ENCODE results near the gene DKKL1. TPM values are rescaled to one million over a fixed set of nuclear protein-coding genes. Genes with fewer than 3 reads are reported as not detected.
"Not testable (repeated sequence)": the region's sequence is repeated elsewhere in the genome, so short reads cannot be mapped to it uniquely, and the experiment has no call there.

The DKKL1 gene
- total RNA-seq, 1 donor = not detected

DNA sequence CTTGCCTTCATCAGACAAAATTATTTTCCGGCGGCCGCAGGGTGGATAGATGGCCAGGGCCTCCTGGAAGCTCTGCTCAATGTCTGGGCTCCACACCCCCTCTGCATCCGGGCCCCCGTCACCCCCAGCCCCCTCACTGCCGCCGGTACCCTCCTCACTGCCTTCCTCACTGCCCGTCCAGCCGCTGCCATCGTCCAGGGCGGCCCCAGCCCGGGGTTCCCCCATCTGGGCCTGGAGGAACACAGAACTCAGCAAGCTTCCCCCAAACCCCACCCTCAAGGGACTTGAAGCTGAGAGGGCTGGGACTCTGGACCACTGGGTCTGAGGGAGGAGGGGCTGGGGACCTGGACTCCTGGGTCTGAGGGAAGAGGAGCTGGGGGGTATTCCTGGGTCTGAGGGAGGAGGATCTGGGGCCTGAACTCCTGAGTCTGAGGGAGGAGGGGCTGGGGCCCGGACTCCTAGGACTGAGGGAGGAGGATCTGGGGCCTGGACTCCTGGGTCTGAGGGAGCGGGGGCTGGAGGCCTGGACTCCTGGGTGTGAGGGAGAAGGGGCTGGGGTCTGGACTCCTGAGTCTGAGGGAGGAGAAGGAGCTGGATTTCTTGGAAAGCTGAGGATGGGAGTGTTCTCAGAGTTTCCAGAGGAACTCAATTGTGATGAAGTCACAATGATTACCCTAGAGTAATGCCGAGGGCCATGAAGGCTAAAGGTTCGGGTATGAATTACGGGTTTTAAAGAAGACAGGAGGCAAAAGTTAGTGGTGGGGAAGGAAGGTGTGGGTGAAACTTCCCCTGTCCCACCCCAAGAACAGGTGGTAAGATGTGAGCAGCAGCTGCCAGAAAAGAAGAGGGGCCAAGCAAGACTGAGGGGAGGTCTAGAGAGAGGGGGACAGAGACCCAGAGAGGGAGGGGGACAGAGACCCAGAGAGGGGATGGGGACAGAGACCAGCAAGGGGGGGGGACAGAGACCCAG is 3.5 kb upstream of the DKKL1 start:
- DNase-seq (ENCODE audit: low read depth in 2 of 3, low spot score in 2 of 3) = peak in 1 of 3 donors; percentile 38

DNA sequence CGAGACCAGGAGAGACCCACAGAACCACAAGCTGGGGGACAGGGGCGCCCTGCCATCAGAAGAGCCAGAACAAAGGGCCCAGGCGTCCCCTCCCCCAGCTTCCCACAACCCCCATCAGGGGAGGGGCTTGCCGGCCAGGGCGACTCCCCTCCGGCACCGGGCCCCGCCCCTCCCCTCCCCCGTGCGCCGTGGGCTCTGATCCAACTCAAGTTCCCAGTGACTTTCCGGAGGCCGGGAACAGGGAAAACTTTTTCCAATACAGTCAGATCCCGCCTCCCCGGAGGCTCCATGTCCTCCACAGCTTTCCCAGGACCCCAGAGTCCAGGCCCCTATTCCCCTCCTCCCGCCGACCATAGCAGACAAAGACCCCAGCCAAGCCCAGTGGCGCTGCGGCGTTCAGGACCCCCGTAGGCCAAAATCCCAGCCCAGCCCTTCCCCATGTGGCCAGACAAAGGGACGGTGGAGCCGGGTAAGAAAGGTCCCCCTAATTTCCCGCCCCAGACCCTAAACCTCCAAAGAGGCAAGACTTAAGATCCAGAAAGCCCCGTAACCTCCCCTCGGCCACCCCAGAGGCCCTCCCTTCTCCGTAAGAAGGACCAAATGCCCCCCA is 2.1 kb upstream of the DKKL1 start:
- DNase-seq (ENCODE audit: low read depth in 2 of 3, low spot score in 2 of 3) = peak in 1 of 3 donors; percentile 21

DNA sequence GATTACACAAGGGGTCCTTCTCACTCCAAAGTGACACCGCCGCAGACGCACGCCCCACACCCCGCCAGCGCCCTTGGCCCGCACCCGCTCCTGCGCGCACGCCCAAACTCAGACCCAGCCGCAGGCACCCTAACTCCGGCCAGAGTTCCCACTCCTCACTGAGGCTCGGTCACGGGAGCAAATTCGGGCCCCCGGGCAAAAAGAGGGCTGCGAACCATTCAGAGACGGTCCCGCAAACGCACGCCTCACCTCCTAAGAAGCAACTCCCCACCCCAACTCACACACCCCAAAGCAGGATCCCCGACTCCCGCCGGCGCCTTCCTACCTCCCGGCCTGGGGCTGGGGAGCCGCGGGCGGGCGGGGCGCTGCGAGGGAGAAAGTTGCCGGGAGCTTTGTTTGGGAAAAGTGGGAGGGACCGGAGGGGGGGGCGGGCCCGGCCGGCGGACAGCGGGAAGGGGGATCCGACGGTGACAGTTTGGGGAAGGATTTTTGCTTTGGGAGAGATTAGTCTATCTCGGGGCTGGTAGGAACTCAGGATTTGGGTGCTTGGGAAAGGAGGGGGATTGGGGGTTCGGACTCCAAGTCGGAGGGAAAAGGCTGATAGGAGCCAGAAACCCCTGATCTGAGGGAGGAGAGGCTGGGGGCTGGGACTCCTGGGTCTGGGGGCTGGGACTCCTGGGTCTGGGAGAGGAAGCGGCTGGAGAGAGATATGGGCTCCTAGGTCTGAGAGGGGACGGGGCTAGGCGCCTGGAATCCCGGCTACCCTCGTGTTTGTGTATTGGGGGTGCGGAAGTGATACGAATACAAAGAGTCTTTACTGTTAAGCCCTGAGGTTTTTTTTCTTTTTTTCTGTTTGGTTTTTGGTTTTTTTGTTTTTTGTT is 1.4 kb upstream of the DKKL1 start, which contains the start of gene TEAD2:
Gene TEAD2 (minus strand): TSS at position 369 of the 881 bp plus-strand sequence. CDS start 2,341 bp downstream, outside the sequence.
- peak in 1 of 3 donors; percentile 15 for DNase-seq (ENCODE audit: low read depth in 2 of 3, low spot score in 2 of 3)

DNA sequence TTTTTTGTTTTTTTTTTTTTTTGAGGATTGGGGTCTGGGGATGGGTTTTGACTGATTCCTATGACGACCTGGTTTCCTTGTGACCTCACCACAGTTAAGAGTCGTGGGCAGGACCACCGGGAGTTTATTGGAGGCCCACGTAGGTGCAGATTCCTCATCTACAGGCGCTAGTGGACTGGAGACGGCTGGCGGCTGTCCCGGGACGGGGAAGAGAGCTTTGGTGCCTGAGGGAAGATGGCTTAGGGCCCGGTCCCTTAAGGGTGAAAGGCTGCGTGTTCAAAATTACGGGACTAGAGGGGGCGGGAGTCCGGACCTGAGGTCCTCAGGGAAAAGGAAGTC is 779 bp upstream of the DKKL1 start:
- DNase-seq (ENCODE audit: low read depth in 2 of 3, low spot score in 2 of 3) = peak in 1 of 3 donors; percentile 27

DNA sequence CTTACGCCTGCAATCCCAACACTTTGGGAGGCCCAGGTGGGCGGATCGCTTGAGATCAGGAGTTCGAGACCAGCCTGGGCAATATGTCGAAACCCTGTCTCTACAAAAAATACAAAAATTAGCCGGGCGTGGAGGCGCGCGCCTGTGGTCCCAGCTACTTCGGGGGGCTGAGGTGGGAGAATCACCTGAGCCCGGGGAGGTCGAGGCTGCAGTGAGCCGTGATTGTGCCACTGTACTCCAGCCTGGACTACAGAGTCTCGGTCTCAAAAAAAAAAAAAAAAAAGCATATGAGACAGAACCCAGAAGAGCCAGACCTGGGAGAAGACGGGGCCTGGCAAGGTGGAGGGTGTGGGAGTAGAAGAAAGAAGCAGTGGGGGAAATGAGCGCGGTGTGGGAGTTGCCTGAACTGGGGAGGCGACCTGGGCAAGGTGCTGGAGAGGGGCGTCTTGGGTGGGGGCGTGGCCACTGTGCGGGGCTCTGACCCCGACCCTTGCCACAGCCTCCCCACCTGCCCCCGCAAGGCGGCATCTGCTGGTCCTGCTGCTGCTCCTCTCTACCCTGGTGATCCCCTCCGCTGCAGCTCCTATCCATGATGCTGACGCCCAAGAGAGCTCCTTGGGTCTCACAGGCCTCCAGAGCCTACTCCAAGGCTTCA is 533 bp downstream of the DKKL1 start:
- DNase-seq (ENCODE audit: low read depth in 2 of 3, low spot score in 2 of 3) = no peak

DNA sequence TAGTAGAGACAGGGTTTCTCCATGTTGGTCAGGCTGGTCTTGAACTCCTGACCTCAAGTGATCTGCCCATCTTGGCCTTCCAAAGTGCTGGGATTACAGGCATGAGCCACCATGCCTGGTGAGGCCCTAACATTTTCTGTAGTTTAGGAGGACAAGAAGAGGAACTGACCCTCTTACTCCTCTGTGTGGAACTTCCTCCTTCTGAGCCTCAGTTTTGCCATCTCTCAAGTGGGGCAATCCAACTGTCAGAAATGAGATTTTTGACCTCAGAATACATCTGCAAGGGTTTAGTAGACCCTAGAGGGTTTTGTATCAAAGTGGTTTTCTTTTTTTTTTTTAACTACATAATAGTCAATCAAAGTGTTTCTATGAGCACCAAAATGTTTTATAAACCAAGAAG is 2.4 kb downstream of the DKKL1 start:
- DNase-seq (ENCODE audit: low read depth in 2 of 3, low spot score in 2 of 3) = no peak

DNA sequence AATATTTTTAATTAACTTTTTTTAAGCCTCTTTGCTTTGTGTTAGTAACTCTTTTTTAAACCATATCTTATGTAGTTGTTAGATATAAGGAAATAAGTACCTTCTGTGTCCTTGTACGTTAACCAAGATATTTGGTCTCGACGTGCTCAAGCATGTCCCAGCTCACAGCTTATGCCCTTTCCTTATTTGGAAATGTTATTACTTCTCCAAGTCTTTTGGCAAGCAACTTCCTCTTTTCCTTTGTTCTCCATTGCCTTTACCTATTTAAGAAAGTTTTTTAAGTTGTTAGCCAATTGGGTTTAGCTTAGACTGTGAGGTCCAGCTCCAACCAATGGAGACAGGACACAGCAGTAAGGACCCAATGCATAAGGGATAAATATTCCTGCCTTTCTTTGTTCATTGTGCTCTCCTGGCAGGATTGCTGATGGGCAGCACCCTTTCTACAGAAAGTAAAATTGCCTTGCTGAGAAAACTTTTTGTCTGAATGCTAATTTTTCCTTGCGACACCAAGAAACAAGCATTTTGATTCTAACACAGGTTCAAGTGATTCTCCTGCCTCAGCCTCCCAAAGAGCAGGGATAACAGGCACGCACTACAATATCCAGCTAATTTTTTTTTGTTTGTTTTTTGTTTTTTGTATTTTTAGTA is 5.2 kb downstream of the DKKL1 start:
- DNase-seq (ENCODE audit: low read depth in 2 of 3, low spot score in 2 of 3) = no peak

DNA sequence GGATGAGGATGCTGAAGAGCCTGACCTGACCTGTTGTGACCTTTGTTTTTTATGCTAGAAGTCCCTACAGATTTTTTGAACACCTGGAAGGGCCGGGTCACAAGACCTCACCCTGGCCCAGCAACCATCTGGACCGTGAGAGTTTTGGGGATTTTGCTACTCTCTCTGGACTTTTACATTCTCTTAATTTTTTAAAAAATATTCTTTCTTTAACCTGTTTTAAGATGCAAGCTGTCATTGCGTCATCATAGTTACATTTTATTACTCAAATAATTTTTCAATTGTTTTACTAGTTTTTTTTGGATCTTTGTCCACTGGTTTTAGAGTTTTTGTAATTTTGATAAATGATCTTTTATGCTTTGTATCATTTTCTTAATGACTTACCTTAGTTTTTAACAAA is 7.5 kb downstream of the DKKL1 start:
- DNase-seq (ENCODE audit: low read depth in 2 of 3, low spot score in 2 of 3) = no peak

DNA sequence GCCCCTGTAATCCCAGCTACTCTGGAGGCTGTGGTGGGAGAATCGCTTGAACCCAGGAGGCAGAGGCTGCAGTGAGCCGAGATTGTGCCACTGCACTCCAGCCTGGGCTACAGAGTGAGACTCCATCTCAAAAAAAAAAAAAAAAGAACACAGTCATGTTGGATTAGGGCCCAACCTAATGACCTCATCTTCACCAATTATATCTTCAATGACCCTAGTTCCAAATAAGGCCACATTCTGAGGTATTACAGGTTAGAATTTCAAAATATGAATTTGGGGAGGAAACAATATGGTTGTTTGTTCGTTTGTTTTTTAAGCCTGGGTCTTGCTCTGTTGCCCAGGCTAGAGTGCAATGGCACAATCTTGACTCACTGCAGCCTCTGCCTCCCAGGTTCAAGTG is 9.5 kb downstream of the DKKL1 start:
- not testable (repeated sequence) for DNase-seq (ENCODE audit: low read depth in 2 of 3, low spot score in 2 of 3)

DNA sequence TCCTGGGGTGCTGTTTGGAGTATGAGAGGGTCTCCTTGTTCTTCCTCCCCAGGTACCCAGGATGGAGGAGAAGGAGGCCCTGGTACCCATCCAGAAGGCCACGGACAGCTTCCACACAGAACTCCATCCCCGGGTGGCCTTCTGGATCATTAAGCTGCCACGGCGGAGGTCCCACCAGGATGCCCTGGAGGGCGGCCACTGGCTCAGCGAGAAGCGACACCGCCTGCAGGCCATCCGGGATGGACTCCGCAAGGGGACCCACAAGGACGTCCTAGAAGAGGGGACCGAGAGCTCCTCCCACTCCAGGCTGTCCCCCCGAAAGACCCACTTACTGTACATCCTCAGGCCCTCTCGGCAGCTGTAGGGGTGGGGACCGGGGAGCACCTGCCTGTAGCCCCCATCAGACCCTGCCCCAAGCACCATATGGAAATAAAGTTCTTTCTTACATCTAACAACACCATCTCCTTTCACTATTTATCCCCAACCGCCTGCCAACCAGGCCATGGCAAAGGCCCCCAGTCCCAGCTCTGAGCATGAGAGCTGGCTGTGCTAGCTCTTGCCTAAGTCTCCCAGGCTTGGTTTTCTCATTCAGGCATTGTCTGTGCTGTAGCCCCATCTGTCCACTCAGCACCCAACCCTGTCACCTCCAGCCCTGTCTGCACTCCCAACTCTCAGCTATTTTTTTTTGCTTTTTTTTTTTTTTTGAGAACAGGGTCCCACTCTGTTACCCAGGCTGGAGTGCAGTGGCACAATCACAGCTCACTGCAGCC is 11.2 kb downstream of the DKKL1 start:
- no peak for DNase-seq (ENCODE audit: low read depth in 2 of 3, low spot score in 2 of 3)

DNA sequence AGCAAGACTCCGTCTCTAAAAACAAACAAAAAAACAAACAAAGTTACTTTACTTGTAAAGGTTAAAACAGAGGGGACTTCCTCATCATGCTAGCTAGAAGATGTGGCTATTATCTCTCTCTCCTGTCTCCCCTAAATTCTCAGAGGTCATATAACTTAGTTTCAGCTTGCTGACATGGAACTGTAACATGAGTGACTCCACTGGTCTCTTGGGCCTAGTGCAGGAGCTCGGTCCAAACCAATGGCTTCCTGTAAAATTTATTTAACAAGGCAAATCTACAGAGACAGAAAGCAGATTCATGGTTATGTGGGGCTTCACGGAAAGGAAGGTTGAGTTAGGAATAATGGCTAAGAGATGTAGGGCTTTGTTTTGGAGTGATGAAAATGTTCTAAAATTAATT is 14.8 kb downstream of the DKKL1 start:
- DNase-seq (ENCODE audit: low read depth in 2 of 3, low spot score in 2 of 3) = no peak

DNA sequence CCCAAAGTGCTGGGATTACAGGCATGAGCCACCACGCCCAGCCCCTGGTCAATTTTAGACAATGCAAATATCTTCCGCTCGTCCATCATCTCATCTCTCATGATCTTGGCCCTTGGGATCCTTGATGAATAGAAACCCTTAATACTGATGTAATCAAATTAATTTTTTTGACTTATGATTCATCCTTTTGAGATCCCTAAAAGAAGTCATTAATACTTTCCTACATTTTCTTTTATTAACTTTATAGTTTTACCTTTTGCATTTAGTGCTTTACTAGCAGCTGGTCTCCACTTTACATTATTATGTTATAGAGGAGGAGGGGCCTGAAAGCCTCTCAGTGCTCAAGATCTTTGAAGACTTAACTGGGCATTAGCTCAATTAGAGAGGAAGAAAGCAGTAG is 16.7 kb downstream of the DKKL1 start:
- DNase-seq (ENCODE audit: low read depth in 2 of 3, low spot score in 2 of 3) = no peak

DNA sequence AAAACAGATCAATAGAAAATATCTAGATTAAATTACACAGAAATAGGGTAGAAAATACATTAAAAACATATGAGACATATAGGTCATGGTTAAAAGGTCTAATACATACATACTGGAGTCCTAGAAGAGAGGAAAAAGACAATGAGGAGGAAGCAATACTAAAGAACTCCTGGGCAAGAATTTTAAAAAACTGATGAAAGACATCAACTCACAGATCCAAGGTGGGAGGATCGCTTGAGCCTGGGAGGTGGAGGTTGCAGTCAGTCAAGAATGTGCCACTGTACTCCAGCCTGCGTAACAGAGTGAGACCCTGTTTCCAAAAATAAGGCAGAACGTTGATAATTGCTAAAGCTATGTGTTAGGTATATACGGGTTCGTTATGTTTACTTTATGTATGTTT is 19.0 kb downstream of the DKKL1 start:
- DNase-seq (ENCODE audit: low read depth in 2 of 3, low spot score in 2 of 3) = no peak

DNA sequence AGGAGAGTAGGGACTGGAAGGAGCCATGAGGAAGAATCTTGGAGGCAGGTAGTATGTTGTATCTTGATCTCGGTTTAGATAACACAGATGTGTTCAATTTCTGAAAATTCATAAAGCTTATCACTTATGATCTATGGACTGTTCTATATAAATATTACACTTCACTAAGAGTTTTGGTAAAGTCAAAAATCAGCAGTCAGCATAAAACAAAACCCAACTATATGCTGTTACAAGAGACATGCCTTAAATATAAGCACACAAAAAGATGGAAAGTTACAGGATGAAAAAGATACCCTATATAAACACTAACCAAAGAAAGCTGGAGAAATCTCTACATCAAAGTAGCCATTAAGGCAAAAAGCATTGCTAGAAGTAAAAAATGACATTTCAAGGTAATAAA is 19.9 kb downstream of the DKKL1 start:
- no peak for DNase-seq (ENCODE audit: low read depth in 2 of 3, low spot score in 2 of 3)

DNA sequence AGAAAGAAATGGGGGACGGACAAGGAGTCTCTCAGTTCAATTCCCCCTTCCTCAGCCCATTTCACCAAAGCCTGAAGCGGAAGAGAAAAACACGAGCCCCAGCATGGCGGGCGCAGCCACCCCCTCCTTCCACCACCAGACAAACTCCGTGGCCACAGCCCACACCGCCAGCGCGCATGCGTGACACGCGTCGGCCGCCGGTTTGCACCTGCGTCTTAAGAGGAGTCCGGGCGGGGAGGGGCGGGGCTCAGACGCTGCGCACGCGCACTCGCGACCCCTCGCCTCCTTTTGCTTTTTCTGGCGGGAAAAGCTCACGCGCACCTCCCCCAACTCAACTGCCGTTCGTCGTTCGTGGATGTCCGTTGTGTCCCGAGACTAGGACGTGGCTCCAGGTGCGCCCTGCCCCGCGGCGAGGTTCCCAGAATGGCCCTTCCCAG is 24.3 kb downstream of the DKKL1 start, which contains the start of gene KASH5:
Gene KASH5 (plus strand): TSS at position 314 of the 437 bp plus-strand sequence. CDS start 2,635 bp downstream, outside the sequence.
- DNase-seq (ENCODE audit: low read depth in 2 of 3, low spot score in 2 of 3) = peak in 2 of 3 donors; percentile 81 to 93

DNA sequence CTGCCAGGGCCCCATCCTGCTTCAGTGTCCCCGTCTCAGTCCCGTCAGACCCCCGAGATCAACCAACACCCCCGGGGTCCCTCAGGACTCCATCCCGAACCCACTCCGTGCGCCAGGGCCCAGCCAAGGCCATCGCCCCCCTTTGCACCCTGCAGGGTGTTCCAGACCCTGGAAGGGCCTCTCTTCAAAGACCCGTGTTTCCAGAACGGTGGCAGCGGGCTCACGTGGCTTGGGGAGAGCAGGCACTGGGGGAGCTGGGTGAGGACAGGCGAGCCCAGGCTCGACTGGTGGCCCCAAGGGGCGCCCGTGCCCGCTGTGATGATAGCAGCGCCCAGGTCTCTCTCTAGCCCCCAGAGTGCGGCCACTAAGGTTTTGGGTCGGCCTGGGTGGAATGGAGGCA is 25.7 kb downstream of the DKKL1 start:
- no peak for DNase-seq (ENCODE audit: low read depth in 2 of 3, low spot score in 2 of 3)

DNA sequence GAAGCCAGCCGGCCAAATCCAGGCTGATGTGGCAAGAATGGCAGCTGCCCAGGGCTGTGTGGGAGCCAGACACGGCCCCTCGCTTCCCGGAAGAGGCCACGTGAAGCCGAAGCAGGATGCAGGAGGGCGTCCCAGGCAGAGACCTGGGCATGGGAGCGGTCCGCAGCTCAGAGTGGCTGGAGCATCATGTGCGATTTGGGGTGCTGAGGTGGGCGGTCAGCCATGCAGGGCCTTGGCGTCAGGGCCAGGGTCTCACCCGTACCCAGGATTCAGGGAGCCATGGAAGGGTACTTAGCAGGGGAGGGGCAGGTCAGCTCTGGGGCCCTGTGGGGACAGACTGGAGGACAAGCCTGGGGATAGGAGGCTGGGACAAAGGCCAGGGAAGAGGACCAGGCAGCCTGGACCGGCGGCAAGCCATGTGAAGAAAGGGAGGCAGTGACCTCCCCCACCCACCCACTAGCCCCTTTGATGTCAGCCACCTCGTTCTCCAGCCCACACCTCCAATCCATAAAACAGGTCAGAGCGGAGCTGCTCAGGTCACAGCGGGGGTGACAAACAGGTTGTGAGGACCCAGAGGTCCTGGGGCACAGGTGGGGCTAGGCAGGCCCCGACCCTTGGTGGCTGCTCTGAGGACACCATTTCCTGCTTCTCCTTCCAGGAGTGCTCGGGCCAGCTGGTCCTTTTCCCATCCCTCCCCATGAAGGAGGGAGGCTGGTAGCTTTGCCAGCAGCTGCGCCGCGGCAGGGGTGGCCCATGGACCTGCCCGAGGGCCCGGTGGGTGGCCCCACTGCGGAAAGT is 26.7 kb downstream of the DKKL1 start:
- DNase-seq (ENCODE audit: low read depth in 2 of 3, low spot score in 2 of 3) = no peak

DNA sequence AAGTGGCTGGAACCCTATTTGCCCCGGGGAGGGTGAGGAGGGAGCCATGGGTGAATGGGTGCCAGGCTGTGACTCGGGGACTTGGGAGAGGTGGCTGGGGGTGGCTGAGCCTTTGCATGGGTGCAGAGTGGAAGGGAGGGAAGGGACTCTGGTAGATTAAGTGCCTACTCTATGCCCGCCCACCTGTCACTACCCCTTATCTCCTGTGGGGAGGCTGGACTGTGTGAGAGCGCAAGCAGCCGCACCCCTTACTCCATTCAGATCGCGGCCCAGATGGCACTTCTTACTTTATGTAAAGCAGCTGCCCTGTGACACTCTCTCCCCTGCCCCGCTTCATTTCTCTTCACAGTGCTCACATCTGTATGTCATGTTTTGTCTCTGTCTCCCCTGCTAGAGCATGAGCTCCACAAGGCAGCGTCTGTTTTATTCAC is 27.3 kb downstream of the DKKL1 start:
- DNase-seq (ENCODE audit: low read depth in 2 of 3, low spot score in 2 of 3) = no peak
